ENCODE data around the gene DDX31.

- TF ChIP-seq, protein P1, sequence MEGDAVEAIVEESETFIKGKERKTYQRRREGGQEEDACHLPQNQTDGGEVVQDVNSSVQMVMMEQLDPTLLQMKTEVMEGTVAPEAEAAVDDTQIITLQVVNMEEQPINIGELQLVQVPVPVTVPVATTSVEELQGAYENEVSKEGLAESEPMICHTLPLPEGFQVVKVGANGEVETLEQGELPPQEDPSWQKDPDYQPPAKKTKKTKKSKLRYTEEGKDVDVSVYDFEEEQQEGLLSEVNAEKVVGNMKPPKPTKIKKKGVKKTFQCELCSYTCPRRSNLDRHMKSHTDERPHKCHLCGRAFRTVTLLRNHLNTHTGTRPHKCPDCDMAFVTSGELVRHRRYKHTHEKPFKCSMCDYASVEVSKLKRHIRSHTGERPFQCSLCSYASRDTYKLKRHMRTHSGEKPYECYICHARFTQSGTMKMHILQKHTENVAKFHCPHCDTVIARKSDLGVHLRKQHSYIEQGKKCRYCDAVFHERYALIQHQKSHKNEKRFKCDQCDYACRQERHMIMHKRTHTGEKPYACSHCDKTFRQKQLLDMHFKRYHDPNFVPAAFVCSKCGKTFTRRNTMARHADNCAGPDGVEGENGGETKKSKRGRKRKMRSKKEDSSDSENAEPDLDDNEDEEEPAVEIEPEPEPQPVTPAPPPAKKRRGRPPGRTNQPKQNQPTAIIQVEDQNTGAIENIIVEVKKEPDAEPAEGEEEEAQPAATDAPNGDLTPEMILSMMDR (conservative IDR thresholded peaks at IDR 0.05; ENCODE audit: low read depth, low read length) = no peak
- TF ChIP-seq EZH2phosphoT487 (IDR thresholded peaks at IDR 0.05; ENCODE audit: borderline replicate concordance, low read length) (no peak), EZH2 (IDR thresholded peaks at IDR 0.05; ENCODE audit: low read length, unreplicated experiment) (no peak)
These were observed at the start of gene DDX31 for GRCh38 chr9:132669698-132670456.
